ENCODE measurements around the gene MAGOHB. TPM values are rescaled to one million over a fixed set of nuclear protein-coding genes. Genes with fewer than 3 reads are reported as not detected.

The MAGOHB gene
- total RNA-seq, 1 experiment from 2014 or later: 22.5 TPM

- intact Hi-C loops (cut with micrococcal nuclease; ENCODE audit: unreplicated experiment): no loop called here
- no peak for ATAC-seq
- TF ChIP-seq SIN3A (IDR thresholded peaks at IDR 0.05; ENCODE audit: borderline replicate concordance, insufficient read depth, low read depth, low read length): no peak
- TF ChIP-seq POLR2AphosphoS5 (IDR thresholded peaks at IDR 0.05; ENCODE audit: low read depth, low read length): no peak
- no peak for TF ChIP-seq TCF7L2 (IDR thresholded peaks at IDR 0.05; ENCODE audit: low read depth, low read length)
- no peak for TF ChIP-seq REST (IDR thresholded peaks at IDR 0.05; ENCODE audit: insufficient read depth in 1 of 2, low read depth in 2 of 2, low read length in 1 of 2)
- TF ChIP-seq, protein P1, sequence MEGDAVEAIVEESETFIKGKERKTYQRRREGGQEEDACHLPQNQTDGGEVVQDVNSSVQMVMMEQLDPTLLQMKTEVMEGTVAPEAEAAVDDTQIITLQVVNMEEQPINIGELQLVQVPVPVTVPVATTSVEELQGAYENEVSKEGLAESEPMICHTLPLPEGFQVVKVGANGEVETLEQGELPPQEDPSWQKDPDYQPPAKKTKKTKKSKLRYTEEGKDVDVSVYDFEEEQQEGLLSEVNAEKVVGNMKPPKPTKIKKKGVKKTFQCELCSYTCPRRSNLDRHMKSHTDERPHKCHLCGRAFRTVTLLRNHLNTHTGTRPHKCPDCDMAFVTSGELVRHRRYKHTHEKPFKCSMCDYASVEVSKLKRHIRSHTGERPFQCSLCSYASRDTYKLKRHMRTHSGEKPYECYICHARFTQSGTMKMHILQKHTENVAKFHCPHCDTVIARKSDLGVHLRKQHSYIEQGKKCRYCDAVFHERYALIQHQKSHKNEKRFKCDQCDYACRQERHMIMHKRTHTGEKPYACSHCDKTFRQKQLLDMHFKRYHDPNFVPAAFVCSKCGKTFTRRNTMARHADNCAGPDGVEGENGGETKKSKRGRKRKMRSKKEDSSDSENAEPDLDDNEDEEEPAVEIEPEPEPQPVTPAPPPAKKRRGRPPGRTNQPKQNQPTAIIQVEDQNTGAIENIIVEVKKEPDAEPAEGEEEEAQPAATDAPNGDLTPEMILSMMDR (IDR thresholded peaks at IDR 0.05): no peak
Observed at GRCh38 chr12:10645910-10646309, 32.5 kb upstream of the MAGOHB start.

DNA sequence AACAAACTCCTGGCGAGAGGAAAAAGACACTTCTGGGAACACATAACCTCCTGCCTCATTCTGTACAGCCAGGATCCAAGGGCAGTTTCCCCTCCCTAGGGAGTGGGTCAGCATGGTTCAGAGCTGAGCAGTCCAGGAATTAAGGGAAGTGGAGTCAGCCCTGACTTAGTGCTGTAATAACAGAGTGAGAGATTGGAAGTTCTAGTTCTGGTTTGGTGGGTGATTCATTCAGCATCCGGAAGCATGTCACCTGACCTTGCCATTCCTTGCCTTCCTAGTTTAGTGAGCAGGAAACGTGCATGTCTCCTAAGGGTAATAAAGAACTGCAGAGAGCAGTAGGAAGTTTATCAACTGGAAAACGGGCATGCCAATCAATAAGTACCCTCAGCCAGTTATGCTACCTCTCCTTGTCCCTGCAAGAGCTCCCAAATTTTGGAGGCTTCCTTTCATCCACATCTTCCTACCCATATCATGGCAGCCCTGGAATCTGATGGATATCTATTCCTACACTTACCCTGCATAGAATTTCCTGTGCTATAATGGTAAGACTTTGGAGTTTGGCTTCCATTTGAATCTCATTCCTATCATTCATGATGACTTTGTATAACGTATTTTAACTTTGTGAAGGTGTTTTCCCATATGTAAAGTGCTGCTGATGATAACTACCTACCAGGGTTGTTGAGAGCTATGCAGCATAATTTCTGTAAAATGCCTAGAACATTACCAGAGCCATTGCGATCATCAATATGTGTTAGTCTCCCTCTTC lies 28.5 kb upstream of the MAGOHB start:
- Histone ChIP-seq H3K27me3 (ENCODE audit: control insufficient read depth, insufficient read depth, low read length) (no peaks in the 10 kb centered on the region), H3K4me1 (ENCODE audit: control insufficient read depth, insufficient read depth, low read length) (no peaks in the 10 kb centered on the region), H3K36me3 (ENCODE audit: control insufficient read depth, insufficient read depth, low read length) (no peaks in the 10 kb centered on the region), H3K27ac (ENCODE audit: low read length) (no peak overlapping the region), H3K9me3 (ENCODE audit: control insufficient read depth, insufficient read depth, low read depth, low read length) (no peaks in the 10 kb centered on the region), H3K4me3 (ENCODE audit: low read depth in 2 of 2, low read length in 2 of 2) (no peak overlapping the region)
- no peak for DNase-seq (ENCODE audit: low read depth, low spot score)
- TF ChIP-seq, protein P1 (IDR thresholded peaks at IDR 0.05): no peak
- TF ChIP-seq SIN3A (IDR thresholded peaks at IDR 0.05; ENCODE audit: borderline replicate concordance, insufficient read depth, low read depth, low read length) (no peak), TCF7L2 (IDR thresholded peaks at IDR 0.05; ENCODE audit: low read depth, low read length) (no peak), REST (IDR thresholded peaks at IDR 0.05; ENCODE audit: insufficient read depth in 1 of 2, low read depth in 2 of 2, low read length in 1 of 2) (no peak), POLR2AphosphoS5 (IDR thresholded peaks at IDR 0.05; ENCODE audit: low read depth, low read length) (no peak)
- intact Hi-C loops (cut with micrococcal nuclease; ENCODE audit: unreplicated experiment): no loop called here
- CTCF ChIA-PET: no interaction called here
- no peak for ATAC-seq
- POLR2A ChIA-PET: no interaction called here
- no TSS peak for BruUV-seq (replicated peaks)
- in situ Hi-C loops (cut with HindIII; ENCODE audit: low pct_unique_long_range_greater_than_20kb, low sequenced_read_pairs): no loop called here

More at GRCh38 chr12:10645910-10646309, 32.5 kb upstream of the MAGOHB start:
- Histone ChIP-seq H3K4me3 (ENCODE audit: low read depth in 2 of 2, low read length in 2 of 2) (no peak overlapping the region), H3K27me3 (ENCODE audit: control insufficient read depth, insufficient read depth, low read length) (no peaks in the 10 kb centered on the region), H3K9me3 (ENCODE audit: control insufficient read depth, insufficient read depth, low read depth, low read length) (no peaks in the 10 kb centered on the region), H3K36me3 (ENCODE audit: control insufficient read depth, insufficient read depth, low read length) (no peaks in the 10 kb centered on the region), H3K4me1 (ENCODE audit: control insufficient read depth, insufficient read depth, low read length) (no peaks in the 10 kb centered on the region), H3K27ac (ENCODE audit: low read length) (no peak overlapping the region)
- no TSS peak for BruUV-seq (replicated peaks)
- no peak for DNase-seq (ENCODE audit: low read depth, low spot score)
- ChIA-PET CTCF (no interaction called here), POLR2A (no interaction called here)
- in situ Hi-C loops (cut with HindIII; ENCODE audit: low pct_unique_long_range_greater_than_20kb, low sequenced_read_pairs): no loop called here
